ENCODE data around the gene COG8. TPM values are rescaled to one million over a fixed set of nuclear protein-coding genes. Genes with fewer than 3 reads are reported as not detected.

The COG8 gene
- total and polyA plus RNA-seq, 2 experiments from 2014 or later: 21.4 to 79.9 TPM

DNA sequence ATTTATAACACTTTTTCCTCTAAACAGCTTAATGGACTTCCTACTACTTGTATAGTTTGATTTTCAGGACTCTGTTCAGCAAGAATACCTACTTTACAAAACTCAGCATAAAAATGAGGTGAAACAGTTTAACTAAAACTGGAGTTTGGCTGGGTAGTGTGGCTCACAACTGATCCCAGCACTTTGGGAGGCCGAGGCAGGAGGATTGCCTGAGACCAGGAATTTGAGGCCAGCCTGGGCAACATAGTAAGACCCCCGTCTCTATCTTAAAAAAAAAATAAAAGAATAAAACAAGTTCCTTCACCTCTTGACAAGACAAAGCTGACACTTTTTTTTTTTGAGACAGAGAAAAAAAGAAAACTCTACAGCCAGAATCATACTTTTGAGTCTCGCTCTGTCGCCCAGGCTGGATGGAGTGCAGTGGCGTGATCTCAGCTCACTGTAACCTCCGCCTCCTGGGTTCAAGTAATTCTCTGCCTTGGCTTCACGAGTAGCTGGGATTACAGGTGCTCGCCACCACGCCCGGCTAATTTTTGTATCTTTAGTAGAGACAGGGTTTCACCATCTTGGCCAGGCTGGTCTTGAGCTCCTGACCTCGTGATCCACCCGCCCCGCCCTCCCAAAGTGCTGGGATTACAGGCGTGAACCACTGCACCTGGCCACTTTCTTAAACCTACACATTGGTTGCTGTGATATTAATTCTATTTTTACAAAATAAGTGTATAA lies 11.6 kb downstream of the COG8 start:
- Mint-ChIP-seq H3K4me1 (peaks cover 18% of the 10 kb centered on the region), H3K9me3 (0 out of 3 replicates have a peak, but pooled peaks cover 4% of the 10 kb centered on the region), H3K36me3 (ENCODE audit: low read depth) (peaks cover 83% of the 10 kb centered on the region), H3K4me3 (peak overlapping the region; percentile 90), H3K27me3 (ENCODE audit: insufficient read depth, low read depth, poor library complexity) (peaks cover 21% of the 10 kb centered on the region), H3K27ac (no peak overlapping the region)
- H3K27me3 ChIP-seq (ENCODE audit: insufficient read depth): no peaks in the 10 kb centered on the region
- peak overlapping the region; percentile 95; the same call in 1 of the 2 replicates for H3K4me2 ChIP-seq
- H3K36me3 ChIP-seq (ENCODE audit: insufficient read depth): peaks cover 11% of the 10 kb centered on the region
- ATAC-seq (no peak), DNase-seq (ENCODE audit: low spot score) (no peak)
- peaks cover 38% of the 10 kb centered on the region for H3F3A ChIP-seq (replicated peaks; ENCODE audit: low read depth)
- peak overlapping the region; percentile 90 for H3K4me3 ChIP-seq
- H3K9me2 ChIP-seq (ENCODE audit: insufficient read depth): no peaks in the 10 kb centered on the region
- peaks cover 46% of the 10 kb centered on the region for H4K20me1 ChIP-seq (replicated peaks; ENCODE audit: insufficient read depth)
- no peak overlapping the region for H2AFZ ChIP-seq
- peaks cover 63% of the 10 kb centered on the region for H3K79me2 ChIP-seq (replicated peaks; ENCODE audit: insufficient read depth)
- H3K4me1 ChIP-seq (ENCODE audit: insufficient read depth): peaks cover 21% of the 10 kb centered on the region
- no peak overlapping the region for H3K27ac ChIP-seq (ENCODE audit: low read depth)
- no peak for TF ChIP-seq POLR2AphosphoS5 (IDR thresholded peaks at IDR 0.05; ENCODE audit: low read depth)
- TF ChIP-seq JUNB (IDR thresholded peaks at IDR 0.05; ENCODE audit: unreplicated experiment): no peak
- TF ChIP-seq CTCF (conservative IDR thresholded peaks at IDR 0.05; ENCODE audit: low read depth in 2 of 2): no peak

DNA sequence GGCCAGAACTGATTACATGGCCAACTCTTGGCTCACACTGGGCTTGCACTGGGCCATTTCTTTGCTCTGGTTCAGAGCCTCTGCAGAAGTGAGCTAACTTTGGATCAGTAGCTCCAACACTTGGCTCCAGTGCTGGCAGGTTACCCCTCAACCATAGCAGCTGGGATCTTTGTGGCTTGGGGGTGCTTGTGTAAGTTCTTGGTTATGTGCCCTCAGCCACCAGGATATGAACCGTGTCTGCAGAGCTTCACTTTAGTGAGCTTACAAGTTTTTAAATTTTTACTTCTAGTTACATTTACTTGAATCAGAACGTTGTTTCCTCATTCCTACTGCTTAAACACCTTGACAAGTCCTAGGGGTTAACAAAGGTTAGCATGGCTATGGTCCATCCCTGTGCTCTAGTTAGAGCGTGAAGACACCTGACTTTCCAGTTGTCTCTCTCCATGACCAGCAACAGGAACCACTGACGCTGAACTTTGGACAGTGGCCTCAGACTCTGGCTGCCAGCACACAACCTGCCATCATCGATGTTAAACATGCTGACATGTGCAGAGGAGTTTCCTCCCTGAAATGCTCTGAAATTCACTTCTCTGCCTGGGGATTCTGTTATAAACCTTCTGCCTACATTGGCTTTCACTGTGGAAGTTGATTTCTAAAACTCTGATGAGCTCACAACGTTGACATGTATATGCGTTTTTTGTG lies 13.0 kb downstream of the COG8 start:
- peaks cover 15% of the 10 kb centered on the region for H3K36me3 ChIP-seq (ENCODE audit: insufficient read depth)
- no peak for ATAC-seq
- peak overlapping the region; percentile 28; the same call in 1 of the 2 replicates for H3K4me3 ChIP-seq
- Mint-ChIP-seq H3K4me1 (peaks cover 18% of the 10 kb centered on the region), H3K9me3 (0 out of 3 replicates have a peak, but pooled peaks cover 4% of the 10 kb centered on the region), H3K27ac (no peak overlapping the region), H3K4me3 (peak overlapping the region; percentile 46), H3K36me3 (ENCODE audit: low read depth) (peaks cover 84% of the 10 kb centered on the region), H3K27me3 (ENCODE audit: insufficient read depth, low read depth, poor library complexity) (peaks cover 26% of the 10 kb centered on the region)
- no peak for DNase-seq (ENCODE audit: low spot score)
- H3K27ac ChIP-seq (ENCODE audit: low read depth): 0 out of 2 replicates have a peak overlapping the region, but pooled peaks have one; percentile 19
- no peaks in the 10 kb centered on the region for H3K27me3 ChIP-seq (ENCODE audit: insufficient read depth)
- H3K4me1 ChIP-seq (ENCODE audit: insufficient read depth): peaks cover 21% of the 10 kb centered on the region
- no peak overlapping the region for H2AFZ ChIP-seq
- peak overlapping the region; percentile 62 for H3K4me2 ChIP-seq
- H3K79me2 ChIP-seq (replicated peaks; ENCODE audit: insufficient read depth): peaks cover 55% of the 10 kb centered on the region
- H3K9me2 ChIP-seq (ENCODE audit: insufficient read depth): no peaks in the 10 kb centered on the region
- peaks cover 53% of the 10 kb centered on the region for H4K20me1 ChIP-seq (replicated peaks; ENCODE audit: insufficient read depth)
- peaks cover 30% of the 10 kb centered on the region for H3F3A ChIP-seq (replicated peaks; ENCODE audit: low read depth)
- TF ChIP-seq, protein P1, sequence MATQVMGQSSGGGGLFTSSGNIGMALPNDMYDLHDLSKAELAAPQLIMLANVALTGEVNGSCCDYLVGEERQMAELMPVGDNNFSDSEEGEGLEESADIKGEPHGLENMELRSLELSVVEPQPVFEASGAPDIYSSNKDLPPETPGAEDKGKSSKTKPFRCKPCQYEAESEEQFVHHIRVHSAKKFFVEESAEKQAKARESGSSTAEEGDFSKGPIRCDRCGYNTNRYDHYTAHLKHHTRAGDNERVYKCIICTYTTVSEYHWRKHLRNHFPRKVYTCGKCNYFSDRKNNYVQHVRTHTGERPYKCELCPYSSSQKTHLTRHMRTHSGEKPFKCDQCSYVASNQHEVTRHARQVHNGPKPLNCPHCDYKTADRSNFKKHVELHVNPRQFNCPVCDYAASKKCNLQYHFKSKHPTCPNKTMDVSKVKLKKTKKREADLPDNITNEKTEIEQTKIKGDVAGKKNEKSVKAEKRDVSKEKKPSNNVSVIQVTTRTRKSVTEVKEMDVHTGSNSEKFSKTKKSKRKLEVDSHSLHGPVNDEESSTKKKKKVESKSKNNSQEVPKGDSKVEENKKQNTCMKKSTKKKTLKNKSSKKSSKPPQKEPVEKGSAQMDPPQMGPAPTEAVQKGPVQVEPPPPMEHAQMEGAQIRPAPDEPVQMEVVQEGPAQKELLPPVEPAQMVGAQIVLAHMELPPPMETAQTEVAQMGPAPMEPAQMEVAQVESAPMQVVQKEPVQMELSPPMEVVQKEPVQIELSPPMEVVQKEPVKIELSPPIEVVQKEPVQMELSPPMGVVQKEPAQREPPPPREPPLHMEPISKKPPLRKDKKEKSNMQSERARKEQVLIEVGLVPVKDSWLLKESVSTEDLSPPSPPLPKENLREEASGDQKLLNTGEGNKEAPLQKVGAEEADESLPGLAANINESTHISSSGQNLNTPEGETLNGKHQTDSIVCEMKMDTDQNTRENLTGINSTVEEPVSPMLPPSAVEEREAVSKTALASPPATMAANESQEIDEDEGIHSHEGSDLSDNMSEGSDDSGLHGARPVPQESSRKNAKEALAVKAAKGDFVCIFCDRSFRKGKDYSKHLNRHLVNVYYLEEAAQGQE (IDR thresholded peaks at IDR 0.05; ENCODE audit: unreplicated experiment): no peak
- no peak for TF ChIP-seq EZH2 (IDR thresholded peaks at IDR 0.05; ENCODE audit: low read depth, unreplicated experiment)
- no peak for TF ChIP-seq CTCF (conservative IDR thresholded peaks at IDR 0.05; ENCODE audit: low read depth in 2 of 2)

Data from GM23338 (cell line).